GM18508 (cell line): ENCODE data around the gene KIF22.
"Not testable (repeated sequence)": the region's sequence is repeated elsewhere in the genome, so short reads cannot be mapped to it uniquely, and the experiment has no call there.

Experiments used
- ATAC-seq: cut with Tn5 transposase; IDR thresholded peaks from one replicate; pipeline ENCODE4 v1.9.1; 2021; ENCODE audit warnings: moderate number of reproducible peaks; ENCODE audit not compliant: insufficient read depth, unreplicated experiment

KIF22 gene

DNA sequence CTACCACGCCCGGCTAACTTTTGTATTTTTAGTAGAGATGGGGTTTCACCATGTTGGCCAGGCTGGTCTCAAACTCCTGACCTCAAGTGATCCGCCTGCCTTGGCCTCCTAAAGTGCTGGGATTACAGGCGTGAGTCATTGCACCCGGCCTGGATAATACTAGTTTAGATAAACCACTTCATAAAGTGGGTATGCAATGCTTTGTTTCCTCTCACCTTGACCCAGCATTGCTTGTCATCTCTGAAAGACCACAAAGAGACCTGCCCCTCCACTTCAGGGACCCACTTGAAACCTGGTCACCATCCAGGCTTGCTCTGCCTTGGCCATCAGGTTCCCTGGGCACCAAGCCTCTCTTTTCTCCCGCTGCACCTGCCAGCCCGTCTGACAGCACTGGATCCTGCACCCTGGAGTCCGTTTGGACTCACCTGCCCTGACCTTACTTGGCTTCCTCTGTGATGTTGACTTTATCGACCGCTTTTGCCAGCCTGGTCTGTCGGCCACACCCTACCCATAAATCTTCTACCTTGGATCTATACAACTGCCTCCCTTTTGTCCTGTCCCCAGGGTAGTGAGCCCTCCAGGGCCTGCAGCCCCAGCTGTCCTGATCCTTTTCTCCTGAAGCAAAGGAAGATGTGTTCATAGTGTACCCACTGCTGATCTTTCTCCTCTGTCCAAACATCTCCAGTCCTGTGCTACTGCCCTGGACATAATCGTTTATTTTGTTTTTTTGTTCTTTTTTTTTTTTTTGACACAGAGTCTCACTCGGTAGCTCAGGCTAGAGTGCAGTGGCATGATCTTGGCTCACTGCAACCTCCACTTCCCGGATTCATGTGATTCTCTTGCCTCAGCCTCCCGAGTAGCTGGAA is 25.2 kb upstream of the KIF22 start:
- ATAC-seq = no peak

DNA sequence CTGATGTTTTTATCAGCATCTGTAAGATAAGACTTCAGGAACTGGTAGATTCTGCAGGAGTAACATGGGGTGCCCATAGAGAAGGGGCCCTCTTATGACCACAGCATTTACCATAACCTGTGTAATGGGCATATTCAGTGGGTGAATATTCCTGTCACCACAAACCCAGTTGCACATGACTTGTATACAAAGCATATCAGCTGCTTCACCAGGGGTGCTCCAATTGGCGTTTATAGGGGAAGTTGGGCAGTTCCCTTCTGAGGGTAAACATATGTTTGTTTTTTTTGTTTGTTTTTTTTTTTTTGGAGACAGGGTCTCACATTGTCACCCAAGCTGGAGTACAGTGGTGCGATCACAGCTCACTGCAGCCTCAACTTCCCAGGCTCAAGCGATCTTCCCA is 24.0 kb upstream of the KIF22 start:
- no peak for ATAC-seq

DNA sequence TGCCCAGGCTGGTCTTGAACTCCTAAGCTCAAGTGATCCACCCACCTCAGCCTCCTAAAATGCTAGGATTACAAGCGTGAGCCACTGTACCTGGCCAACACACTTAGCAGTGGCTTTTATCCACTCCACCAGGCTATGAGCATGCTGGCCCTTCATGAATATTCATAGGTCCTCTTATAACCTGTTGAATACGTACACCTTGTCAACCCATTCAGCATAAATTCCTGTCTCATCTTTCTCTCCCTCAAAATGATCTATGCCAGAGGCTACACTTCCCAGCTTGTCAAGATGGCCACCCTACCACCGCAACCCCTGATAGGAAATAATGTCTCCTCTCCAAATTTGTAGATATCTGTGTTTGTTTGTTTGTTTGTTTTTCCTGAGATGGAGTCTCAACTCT is 23.5 kb upstream of the KIF22 start:
- ATAC-seq = no peak

DNA sequence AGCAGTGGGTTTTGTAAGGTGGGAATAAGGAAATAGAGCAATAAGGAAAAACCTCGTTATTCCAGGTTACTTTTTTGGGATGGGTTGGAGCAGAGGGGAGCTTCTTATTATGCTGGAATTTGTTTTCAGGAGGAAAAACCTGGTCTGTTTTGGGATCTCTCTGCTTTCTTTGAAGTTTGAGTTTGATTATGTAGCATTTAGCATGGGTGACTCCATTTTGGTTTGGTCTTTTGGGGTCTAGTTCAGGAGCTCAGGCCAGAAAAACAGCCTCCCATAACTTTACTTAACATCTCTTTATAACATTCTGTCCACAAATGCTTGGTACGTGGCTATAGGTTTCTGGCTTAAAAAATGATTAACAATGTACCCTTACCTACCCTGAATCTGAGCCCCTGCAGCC is 21.0 kb upstream of the KIF22 start:
- no peak for ATAC-seq

GRCh38 chr16:29770250-29770929 is 20.2 kb upstream of the KIF22 start:
- ATAC-seq = no peak

DNA sequence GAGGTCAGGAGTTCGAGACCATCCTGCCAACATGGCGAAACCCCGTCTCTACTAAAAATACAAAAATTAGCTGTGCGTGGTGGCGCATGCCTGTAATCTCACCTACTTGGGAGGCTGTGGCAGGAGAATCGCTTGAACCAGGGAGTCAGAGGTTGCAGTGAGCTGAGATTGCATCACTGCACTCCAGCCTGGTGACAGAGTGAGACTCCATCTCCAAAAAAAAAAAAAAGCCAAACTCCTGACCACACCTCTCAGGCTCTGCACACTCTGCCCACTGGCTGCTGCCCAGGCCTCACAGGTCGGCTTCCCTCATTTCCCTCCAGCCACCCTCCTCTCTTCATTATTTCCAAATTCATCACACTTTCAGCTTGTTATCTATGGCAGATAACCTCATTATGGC is 18.2 kb upstream of the KIF22 start:
- ATAC-seq = not testable (repeated sequence)

DNA sequence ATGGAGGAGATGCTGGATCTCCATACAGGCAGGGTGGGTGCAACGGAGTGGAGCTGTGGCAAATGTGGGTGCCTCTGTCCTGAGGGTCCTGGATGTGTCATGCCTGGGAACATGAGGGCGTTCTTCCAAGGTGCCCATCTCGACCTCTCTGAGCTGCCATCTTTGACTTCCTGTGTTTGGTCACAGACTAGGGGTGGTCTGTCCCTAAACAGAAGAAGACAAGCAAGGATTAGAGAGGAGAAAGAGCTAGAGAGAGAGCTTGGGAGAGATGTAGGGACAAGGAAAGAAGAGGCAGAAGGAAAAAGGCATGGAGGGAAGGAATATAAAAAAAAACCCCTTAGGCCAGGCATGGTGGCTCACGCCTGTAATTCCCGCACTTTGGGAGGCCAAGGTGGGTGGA is 15.8 kb upstream of the KIF22 start:
- no peak for ATAC-seq

- ATAC-seq = no peak
Observed at GRCh38 chr16:29775742-29776408, 14.7 kb upstream of the KIF22 start.

DNA sequence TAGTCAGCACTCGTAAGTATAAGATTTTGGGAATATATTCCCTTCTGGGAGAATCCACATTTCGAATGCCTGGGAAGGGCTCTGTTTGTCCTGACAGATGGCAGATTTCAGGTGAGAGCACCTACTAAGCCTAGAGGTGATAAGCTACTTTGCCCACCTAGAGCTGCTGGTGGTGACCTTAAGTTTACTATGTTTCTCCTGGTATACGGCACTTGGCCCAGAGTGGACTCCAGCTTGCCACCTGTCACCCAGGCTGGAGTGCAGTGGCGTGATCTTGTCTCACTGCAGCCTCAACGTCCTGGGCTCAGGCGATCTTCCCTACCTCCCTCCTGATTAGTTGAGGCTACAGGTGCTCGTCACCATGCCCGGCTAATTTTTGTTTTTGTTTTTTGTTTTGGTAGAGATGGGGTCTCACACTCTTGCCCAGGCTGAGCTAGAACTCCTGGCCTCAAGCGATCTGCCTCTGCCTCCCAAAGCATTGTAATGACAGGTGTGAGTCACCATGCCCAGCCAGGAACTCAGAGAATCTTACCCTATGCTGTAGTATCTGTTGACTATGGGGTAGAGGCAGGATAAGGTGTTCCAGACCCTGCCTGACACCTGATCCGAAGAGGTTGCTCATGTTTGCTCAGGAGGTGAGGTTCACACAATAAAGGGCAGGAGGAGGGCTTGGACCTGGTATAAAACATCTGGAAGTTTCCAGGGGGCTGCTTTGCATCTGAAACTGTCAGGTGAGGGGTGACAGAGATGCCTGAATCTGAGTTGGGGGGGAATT is 12.8 kb upstream of the KIF22 start, which contains the start of gene ZG16:
ZG16 (plus strand) TSS at position 681 of the 775 bp plus-strand sequence. CDS start 1,011 bp downstream, outside the sequence.
- ATAC-seq = no peak

GRCh38 chr16:29779474-29779873 is 11.1 kb upstream of the KIF22 start:
- ATAC-seq = no peak

DNA sequence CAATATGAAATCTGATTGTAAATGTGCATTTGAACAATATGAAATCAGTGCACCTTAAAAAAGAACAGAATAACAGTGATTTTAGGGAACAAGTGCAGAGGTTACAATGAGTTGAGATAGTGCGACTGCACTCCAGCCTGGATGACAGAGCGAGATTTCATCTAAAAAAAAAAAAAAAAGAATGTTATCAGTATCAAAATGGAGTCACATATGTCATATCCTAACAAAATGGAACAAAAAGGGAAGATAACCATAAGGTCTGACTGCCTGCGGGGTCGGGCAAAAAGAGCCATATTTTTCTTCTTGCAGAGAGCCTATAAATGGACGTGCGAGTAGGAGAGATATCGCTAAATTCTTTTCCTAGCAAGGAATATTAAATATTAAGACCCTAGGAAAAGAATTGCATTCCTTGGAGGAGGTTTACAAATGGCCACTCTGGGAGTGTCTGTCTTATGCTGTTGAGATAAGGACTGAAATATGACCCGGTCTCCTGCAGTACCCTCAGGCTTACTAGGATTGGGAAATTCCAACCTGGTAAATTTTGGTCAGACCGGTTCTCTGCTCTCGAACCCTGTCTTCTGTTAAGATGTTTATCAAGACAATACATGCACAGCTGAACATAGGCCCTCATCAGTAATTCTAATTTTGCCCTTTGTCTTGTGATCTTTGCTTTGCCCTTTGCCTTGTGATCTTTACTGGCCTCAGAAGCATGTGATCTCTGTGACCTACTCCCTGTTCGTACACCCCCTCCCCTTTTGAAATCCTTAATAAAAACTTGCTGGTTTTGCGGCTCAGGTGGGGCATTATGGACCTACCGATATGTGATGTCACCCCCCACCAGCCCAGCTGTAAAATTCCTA is 7.2 kb upstream of the KIF22 start:
- not testable (repeated sequence) for ATAC-seq

DNA sequence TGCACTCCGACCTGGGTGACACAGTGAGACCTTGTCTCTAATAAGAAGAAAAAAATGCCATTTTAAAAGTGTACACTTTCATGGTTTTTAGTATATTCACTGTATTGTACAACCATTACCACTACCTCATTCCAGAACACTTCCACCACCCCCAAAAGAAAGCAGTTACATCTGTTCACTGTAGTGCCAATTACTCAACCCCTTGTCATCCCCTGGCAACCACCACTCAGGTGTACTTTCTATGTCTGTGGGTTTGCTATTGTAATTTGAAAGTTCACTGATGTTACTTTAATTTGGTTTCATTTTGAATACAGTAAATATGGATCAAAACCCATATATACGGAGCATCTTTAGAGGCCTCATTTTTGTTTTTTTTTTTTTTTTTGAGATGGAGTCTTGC is 6.4 kb upstream of the KIF22 start:
- ATAC-seq = no peak

- no peak for ATAC-seq
Observed at GRCh38 chr16:29784901-29785500, 5.5 kb upstream of the KIF22 start.

- not testable (repeated sequence) for ATAC-seq
Observed at GRCh38 chr16:29787155-29787554, 3.4 kb upstream of the KIF22 start.

DNA sequence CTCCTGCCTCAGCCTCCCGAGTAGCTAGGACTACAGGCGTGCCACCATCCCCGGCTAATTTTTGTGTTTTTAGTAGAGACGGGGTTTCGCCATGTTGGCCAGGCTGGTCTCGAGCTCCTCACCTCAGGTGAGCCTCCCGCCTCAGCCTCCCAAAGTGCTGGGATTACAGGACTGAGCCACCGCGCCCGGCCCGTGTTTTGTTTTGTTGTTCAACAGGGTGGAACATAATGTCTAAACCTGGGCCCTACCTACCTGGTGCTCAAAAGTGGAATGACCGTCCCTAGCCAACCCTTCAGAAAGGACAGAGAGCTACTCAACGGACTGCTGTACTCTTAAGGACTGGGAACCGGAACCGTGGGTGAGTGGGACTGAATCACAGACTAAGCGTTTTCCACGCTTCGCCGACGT is 772 bp upstream of the KIF22 start:
- no peak for ATAC-seq

GRCh38 chr16:29790949-29791844 is 646 bp downstream of the KIF22 start:
- ATAC-seq = no peak

DNA sequence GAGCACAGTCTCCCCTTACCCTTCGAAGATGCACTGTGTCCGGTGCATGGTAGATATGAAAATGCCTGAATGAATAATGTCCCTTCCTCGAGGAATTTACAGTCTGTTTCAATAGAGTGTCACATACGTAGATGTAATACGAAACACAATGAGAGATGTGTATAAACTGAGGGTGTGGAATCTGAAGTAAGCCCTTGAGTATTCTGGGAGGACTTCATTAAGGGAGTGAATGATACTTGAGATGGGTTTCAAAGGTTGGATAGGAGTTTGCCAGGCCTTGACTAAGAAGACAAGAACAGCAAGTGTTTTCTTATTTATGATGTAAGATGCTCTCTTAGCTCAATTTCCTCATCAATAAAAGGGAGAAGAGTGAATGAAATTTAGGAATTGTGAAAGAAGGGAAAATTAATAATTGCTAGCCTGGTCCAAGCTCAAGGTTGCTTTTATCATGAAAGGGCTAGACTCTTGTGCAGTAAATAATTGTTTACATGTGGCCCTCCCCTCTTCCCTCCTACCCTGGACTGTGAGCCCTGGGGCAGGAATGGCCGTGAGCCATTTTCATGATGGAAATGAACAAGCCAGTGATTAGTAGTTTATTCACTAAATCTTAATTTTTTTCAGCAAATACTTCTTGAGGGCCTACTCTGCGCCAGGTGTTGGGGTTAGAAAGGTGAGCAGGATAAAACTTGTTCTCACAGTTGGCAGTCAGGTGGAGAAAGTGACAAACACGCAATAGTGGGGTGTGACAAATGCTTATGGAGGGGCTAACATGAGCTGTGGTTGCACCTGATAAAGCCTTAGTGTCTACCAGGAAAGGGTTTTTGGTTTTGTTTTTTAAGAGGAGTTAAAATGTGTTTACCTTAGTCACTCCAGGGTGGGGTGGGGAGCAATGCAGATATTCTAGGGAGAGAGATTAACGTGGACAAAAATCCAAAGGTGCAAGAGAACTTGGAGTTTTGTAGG is 1.6 kb downstream of the KIF22 start:
- no peak for ATAC-seq
